MM.1S (cell line): ENCODE results near the gene ADAM8.

Experiments
- CTCF ChIP-seq: fragments of 300-600 bp; sonication (generic); IDR thresholded peaks from 2 replicates; pipeline ENCODE4 v1.5.1; 2016; ENCODE audit warnings: antibody characterized with exemption, low read length, mixed read lengths
- EZH2 ChIP-seq: fragments of 300-600 bp; sonication (generic); optimal IDR thresholded peaks from 2 replicates; pipeline ENCODE3; 2017; ENCODE audit warnings: low read depth, mild to moderate bottlenecking, antibody characterized with exemption, low read length, mixed read lengths

GRCh38 chr10:133307776-133308420, 31.2 kb upstream of the ADAM8 start:
- TF ChIP-seq CTCF, result peak; percentile 88
- no peak for TF ChIP-seq EZH2
